GM20431 (cell line): Measurements from ENCODE around the gene KAT7.

Experiments
- in situ Hi-C: fragments of 300-500 bp; cut with MseI, MboI; formaldehyde crosslinking; loops from one replicate; pipeline ENCODE4 v1.15.0; 2020; ENCODE audit warnings: low sequenced_read_pairs; ENCODE audit not compliant: unreplicated experiment

Gene KAT7

DNA sequence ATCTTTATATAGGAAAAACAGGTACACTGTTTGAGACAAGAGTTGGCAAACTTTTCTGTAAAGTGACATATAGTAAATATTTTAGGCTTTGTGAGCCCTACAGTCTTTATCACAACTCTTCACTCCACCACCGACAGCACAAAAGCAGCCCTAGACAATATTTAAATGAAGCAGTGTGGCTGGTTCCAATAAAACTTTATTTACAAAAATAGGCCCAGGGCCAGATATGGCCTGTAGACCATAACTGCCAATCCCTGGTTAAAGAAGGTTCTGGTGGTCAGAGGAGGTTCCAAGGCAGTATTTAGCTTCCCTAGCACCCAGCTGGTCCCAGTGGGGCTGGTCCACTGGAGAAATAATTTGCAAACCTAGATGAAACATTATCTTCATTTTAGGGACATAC lies 28.2 kb upstream of the KAT7 start:
- in situ Hi-C loops = no loop called here

DNA sequence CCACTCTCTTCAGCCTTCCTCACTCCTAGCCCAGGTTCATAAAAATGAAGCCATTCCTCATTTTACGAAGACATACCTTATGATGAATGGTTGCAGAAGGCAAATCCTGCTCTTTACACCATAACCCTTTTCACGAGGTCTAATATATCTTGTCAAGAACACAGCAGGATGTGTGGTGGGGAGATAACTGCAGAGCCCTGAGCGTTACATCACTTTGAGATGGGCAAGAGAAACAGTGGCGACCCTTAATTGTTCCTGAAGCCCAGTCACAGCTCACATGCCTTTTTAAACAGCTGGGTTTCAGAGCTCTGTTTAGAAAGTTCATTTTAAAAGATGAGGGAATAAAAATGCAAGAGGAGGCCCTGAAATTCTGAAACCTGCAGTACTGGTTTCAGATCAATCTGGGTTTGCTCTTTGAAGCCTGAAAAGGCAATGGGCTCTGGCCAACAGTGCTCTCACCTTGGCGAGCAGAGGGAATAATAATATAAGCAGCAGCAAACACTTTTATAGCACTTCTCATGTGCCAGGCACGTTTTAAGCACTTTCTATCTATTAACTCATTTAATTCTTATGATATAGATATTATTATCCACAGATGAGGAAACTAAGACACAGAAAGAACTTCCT lies 27.4 kb upstream of the KAT7 start:
- in situ Hi-C loops = no loop called here

GRCh38 chr17:49762151-49762941 lies 26.1 kb upstream of the KAT7 start:
- in situ Hi-C loops = no loop called here

GRCh38 chr17:49763735-49764558 lies 24.5 kb upstream of the KAT7 start, which contains the start of gene FAM117A:
FAM117A (minus strand) TSS chr17:49764131; CDS start chr17:49764087, 44 bp downstream.
- in situ Hi-C loops = no loop called here

DNA sequence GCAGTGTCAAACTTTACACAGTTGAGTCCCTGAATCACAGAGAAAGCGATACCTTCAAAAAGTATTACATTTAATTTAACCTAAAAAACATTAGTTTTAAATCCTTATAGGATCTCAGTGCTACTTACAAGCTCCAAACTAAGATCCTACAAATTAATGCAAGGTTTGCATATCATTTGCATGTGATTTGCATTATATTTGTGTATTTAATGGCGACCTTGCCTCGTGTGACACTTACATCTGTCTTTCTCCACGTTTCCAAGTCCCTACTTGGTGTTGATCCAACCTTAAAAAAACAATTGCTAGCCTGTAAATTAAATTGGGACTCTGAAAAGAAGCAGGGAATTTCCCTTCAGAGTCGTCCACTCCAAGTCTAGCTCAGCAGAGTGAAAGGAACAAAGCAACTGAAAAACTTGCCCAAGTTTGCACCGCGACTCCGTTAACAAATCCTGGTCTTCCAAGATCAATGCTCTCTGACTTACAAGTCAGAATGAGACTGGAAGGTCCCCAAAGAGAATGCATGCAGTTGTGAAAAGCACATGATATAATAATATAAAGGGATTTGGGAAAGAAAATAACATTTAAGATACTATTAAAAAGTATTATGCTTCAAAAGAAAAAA lies 23.8 kb upstream of the KAT7 start:
- in situ Hi-C loops = no loop called here

DNA sequence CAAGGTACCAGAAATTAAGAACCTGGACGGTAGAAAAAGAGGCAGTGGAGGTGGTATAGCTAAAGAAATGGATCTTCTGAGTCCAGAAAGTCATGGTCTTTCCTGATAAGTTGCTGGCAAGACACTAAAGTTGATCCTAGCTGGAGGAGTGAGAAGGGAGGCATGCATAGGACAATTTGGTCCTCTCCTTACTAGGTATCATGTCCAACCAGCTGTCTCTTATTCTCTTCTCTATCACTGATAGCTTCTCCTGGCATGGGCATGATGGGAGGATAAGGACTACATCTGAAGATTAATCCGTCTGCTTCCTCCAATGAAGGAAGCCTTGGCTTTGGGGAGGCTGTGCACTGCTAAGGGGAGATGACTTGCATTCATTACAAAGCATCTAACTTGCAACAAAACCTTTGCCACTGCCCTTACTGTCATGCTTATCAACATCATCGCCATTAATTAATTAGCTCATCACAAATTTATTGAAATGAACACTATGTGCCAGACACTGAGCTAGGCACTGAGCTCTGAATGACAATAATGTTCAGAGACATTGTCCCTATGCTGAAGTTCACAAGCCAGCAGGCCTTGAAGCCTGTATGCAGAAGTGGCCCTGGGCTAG lies 21.5 kb upstream of the KAT7 start:
- in situ Hi-C loops = no loop called here

DNA sequence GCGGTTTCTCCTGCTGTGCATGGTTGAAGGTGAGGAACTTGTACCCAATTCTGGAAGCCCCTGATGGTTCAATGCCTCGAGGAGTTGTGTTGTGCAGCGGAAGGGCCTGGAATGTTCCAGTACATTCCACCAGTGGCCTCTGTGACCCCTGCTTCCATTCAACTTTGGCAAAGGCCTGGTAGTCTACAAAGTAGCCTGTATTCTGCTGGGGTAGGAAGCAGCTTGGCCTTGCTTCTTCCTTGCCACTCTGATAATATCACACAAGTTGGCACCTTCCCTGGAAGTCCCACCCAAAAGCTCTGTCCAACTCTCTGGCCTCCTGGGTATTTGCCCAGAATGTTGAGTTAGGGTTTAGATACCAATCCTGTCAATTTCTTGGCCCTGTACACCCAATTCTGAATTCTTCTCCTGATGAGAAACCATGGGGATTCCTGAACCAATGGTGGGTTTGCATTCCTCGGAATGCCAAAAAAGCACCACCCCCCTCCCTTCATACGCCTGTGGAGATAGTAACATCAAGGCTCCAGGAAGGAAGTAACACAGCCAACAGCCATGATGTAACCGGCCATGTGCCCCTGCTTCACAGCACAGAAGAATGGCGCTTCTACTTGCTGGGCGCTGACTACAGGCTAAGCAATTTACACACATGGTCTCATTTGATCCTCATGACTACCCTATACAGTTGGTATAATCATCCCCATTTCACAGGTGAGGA lies 12.8 kb upstream of the KAT7 start:
- in situ Hi-C loops = loop anchor here (10.0 kb wide), 1 partner anchor 61 kb away; no protein-coding TSS in a partner anchor

DNA sequence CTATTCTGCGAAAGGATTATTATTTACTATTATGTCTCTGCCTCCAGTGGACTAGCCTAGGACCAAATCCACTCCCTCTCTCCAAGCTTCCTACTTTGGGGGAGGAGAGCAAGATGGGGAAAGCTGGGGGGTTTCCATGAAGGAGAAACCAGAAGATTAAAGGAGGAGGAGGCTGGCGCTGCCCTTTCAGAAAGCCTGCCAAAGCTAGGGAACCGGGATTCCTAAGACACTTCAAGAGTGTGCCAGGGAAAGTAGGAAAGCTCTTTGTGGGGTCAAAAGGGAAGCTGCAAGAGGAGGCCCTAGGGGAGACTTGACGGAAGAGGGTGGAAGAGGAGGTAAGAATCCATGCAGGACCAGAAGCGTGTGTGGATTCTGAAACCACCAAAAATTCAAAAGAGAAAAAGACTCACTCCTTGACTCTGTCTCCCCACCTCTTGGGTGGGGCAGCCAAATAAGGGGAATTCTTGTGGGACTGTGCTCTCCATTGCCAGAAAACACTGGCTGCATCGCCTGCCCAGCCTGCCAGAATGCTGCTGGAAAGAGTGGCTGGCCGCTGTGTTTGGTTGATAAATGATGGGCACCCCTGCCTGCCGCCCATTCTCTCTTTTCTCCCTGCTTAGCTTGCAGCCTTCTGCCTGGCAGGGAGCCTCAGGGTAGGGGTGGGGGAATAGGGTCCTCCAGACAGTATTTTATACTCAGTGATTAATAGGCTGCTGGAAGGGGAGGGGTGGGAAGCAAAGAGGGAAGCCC lies 11.8 kb upstream of the KAT7 start:
- in situ Hi-C loops = loop anchor here (10.0 kb wide), 1 partner anchor 62 kb away; no protein-coding TSS in a partner anchor

GRCh38 chr17:49777563-49777962 lies 10.9 kb upstream of the KAT7 start:
- in situ Hi-C loops = loop anchor here (10.0 kb wide), 1 partner anchor 63 kb away; no protein-coding TSS in a partner anchor

DNA sequence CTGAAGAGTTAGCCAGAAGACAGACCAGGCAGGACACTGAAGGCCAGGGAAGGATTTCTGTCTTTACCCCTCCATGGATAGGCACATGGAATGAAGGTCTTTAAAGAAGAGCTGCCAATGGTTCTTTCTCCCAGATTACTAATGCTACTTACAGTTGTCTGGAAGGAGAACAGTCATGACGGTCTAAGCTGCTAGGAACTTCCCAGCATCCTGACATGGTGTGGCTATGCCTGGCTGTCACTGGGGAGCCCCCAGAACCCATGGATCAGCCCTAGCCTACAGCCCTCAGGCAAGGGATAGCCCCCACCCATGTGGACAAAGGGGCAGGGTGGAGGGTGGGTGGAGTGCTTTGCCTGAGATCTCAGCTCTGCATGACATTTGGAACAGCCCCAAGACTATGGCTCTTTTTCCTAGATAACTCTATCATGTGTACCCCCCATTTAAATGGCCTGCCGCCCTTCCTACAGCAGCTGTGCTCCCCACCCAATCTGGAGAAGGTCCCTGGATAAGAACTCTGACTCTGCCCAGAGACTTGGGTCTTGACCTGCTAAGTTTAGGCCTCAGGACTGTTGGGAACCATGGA lies 9.2 kb upstream of the KAT7 start:
- in situ Hi-C loops = loop anchor here (10.0 kb wide), 1 partner anchor 64 kb away; no protein-coding TSS in a partner anchor

- in situ Hi-C loops = loop anchor here (10.0 kb wide), 1 partner anchor 65 kb away; no protein-coding TSS in a partner anchor
Observed at GRCh38 chr17:49779739-49780231, 8.7 kb upstream of the KAT7 start.

GRCh38 chr17:49783071-49783715 lies 5.3 kb upstream of the KAT7 start:
- in situ Hi-C loops = no loop called here

- in situ Hi-C loops = no loop called here
Observed at GRCh38 chr17:49783791-49784190, 4.7 kb upstream of the KAT7 start.

- in situ Hi-C loops = no loop called here
Observed at GRCh38 chr17:49784636-49785035, 3.8 kb upstream of the KAT7 start.

DNA sequence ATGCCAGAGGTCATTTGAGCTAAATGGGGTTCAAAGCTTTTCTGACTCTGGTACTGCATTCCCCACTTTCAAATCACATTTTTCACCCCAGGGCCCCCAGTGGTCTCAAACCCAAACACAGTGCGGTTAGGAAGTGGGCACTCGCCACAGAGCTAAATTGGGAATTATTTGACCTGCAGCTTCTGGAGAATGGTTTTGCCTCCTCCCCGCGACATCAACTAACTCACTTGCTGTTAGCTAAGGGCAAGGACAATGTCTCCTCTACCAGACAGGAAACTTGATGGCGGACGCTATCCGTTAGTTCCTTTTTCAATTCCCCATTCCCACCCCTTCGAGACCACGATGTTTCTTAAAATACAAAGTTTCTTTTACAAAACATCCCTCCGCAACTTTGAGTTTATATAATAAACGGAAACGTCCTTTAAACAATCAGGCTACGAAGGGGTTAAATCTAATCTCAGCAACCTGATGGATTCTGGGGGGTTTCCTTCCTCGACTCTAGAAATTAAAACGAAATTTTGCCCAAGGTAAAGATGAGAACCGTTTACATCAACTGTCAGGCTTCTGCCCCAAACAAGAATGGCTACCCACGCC lies 500 bp upstream of the KAT7 start:
- in situ Hi-C loops = no loop called here

- in situ Hi-C loops = no loop called here
Observed at GRCh38 chr17:49789243-49789578, 730 bp downstream of the KAT7 start.

GRCh38 chr17:49793309-49793708 lies 4.8 kb downstream of the KAT7 start:
- in situ Hi-C loops = no loop called here
